Measurements from ENCODE around the gene SRPRA. TPM values are rescaled to one million over a fixed set of nuclear protein-coding genes. Genes with fewer than 3 reads are reported as not detected.
A peak's percentile ranks its signal among the peaks of the same experiment; 100 is the strongest.

Gene SRPRA
- total RNA-seq, 2 donors from 2014 or later, result 106 to 159 TPM

DNA sequence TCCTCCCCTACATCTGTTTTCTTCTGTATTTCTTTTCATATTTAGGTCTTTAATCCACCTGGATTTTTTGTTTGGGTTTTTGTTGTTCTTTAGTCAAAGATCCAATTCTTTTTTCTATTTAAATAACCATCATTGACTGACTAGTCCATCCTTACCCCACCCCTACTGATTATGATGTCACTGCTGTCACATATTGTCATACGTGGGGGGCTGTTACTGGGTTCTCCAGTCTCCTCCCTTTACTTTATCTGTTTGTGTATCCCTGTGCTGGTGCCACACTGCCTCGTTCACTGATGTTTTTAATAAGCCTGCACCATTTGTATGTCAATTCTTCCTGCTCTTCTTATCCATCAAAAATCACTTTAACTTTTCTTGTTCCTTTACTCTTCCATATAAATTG, 28.3 kb upstream of the SRPRA start:
- ATAC-seq (no peak), DNase-seq (ENCODE audit: low spot score in 2 of 2) (no peak)
- Mint-ChIP-seq H3K9me3 (no peaks in the 10 kb centered on the region), H3K36me3 (peaks cover 0 to 6% of the 10 kb centered on the region in 2 donors), H3K27ac (no peak overlapping the region)

DNA sequence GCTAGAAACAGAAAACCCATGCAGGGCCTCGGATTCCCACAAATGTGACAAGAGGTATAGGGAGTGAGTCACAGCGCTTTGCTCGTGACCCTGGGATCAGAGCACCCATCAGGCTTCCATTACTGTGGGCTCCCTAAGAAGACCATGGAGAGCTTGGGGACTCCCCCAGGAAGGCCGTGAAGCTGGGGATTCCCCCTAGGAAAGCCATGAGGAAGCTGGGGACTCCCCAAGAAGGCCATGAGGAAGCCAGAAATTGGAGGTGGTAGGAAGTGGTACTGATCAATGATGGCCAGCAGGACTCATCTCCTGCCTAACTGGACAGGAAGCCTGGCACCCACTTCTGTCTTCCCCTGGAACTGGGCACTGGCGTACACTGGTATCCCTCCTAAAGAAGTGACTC, 25.0 kb upstream of the SRPRA start:
- Mint-ChIP-seq H3K27ac (peak overlapping the region; percentile 28 to 70), H3K36me3 (peaks cover 0 to 6% of the 10 kb centered on the region in 2 donors), H3K9me3 (no peaks in the 10 kb centered on the region)
- ATAC-seq (peak in 1 of 2 donors; percentile 94), DNase-seq (ENCODE audit: low spot score in 2 of 2) (peak in 1 of 2 donors; percentile 61)

DNA sequence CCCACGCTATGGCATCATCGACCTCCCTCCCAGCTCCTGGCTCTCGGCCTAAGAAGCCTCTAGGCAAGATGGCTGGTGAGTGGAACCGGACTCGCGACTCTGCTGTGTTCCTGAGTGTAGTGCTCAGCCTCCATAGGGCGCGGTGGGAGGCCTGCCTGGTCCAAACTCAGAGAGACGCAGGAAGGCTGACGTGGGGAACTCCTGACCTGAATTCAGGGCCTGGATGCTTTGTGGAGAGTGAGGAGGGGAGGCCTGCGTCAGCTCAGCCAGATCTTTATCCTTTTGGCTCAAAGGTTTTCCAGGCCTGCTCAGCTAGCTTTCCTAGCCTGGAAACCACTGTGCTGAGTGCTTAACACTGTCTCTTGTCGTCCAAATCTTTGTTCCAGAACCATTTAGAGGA, 22.2 kb upstream of the SRPRA start:
- Mint-ChIP-seq H3K36me3 (peaks cover 0 to 12% of the 10 kb centered on the region in 2 donors), H3K27ac (no peak overlapping the region), H3K9me3 (no peaks in the 10 kb centered on the region)
- DNase-seq (ENCODE audit: low spot score in 2 of 2), result no peak
- no peak for ATAC-seq

DNA sequence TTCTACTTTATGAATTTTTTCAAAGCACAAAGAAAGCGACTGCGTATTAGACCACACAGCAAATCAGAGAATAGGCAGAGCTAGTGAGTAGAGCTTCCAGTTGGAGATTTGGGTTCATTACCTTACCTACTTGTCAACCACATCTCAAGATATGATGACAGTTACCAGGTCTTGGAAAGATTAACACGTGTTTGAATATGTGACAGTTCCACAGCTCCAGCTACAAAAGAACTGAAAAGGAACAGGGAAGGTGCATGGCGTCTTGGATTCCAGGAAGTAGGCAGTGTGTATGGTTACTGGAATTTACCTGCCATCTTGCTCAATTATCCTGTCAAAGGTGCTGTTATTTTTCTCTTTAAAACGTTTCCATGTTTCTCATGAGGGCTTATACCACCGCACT, 19.5 kb upstream of the SRPRA start:
- Mint-ChIP-seq H3K36me3 (peaks cover 0 to 11% of the 10 kb centered on the region in 2 donors), H3K9me3 (no peaks in the 10 kb centered on the region), H3K27ac (no peak overlapping the region)
- DNase-seq (ENCODE audit: low spot score in 2 of 2) (no peak), ATAC-seq (no peak)

DNA sequence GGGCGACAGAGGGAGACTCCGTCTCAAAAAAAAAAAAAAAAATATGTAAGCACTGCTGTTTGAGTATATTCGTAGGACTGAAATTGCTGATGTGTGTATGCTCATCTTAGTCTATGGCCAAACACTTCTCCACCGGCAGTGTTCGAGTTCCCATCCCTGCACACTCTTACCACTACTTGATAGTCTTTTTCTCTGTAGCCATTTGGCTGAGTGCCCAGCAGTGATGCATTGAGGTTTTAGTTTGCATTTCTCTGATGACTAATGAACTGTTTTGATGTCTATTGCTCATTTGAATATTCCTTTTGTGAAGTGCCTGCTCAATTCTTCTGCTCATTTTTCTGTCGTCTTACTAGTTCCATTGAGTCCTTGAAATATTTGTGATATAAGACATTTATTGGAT, 16.1 kb upstream of the SRPRA start:
- peaks cover 7 to 16% of the 10 kb centered on the region in 2 donors for H3K36me3 Mint-ChIP-seq
- DNase-seq (ENCODE audit: low spot score in 2 of 2) (peak; percentile 72 to 80), ATAC-seq (peak; percentile 50 to 77)
- H3K9me3 Mint-ChIP-seq, result no peaks in the 10 kb centered on the region
- H3K27ac Mint-ChIP-seq, result peak overlapping the region in 1 of 2 donors; percentile 55

DNA sequence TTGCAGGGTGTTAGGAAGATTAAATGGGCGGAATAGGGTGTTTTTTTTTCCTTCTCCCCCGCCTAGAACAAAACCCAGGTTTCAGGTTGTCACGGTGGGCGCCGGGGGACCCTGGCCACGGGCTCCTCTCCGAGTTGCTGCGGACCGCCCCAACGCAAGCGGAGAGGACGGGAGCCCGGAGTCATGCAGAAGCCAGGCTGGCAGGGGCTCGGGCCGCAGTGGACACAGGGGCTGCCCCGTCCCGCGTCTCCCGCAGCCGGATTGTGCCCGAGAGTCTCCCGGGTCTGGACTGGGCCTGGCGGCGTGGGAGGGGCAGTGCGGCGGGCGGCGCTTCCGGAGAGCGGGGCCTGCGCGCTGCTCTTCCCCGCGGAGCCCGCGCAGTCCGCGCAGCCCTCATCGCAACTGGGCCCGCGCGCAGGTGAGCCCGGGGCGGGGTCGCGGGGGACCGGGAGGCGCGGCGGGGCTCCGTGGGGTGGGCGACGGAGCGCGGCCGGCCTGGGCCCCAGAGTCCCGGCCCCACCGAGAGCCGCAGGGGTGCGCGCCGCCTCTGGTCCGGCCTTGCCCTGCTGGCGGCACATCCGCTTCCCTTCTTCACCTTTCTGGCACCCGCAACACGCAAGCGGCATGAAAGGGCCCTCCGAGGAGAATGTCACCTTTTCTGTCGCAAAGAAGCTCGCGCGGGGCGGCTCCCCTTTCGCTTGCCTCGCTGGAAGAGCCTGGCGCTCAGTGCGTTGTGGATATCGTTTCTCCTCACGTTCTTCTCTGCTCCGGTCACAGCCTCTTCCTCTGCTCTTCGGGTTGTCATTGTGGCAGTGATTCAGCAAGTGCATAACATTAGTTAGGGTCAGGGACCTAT, 14.3 kb upstream of the SRPRA start, which contains the start of gene TIRAP:
TIRAP (plus strand) TSS at position 358 of the 856 bp plus-strand sequence. CDS start 7,802 bp downstream, outside the sequence.
- Mint-ChIP-seq H3K27ac (peak within 1 kb of the TSS; percentile 90 to 97), H3K9me3 (no peaks in the 10 kb centered on the region), H3K36me3 (peaks cover 12 to 19% of the 10 kb centered on the region in 2 donors)
- DNase-seq (ENCODE audit: low spot score in 2 of 2) (peak; percentile 58 to 79), ATAC-seq (peak; percentile 64 to 77)

DNA sequence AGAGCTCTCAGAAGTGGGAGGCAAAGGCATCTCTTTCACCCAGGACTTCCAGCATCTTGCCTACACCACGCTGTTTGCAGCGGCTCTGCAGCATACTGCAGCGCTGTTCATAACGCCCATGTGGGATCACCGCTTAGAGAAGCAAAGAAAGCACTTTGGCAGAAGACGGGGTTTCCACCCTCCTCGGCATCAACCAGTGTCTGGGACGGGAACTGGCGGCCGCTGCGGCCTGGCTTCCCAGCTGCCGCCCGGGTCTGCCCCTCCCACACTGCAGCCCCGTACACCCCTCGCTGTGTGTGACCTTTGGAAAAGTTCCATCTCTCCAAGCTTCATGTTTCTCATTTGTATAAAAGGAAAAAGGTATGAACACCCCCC, 13.7 kb upstream of the SRPRA start:
- DNase-seq (ENCODE audit: low spot score in 2 of 2) (peak; percentile 25 to 64), ATAC-seq (peak; percentile 22)
- peaks cover 17% of the 10 kb centered on the region in 2 donors for H3K36me3 Mint-ChIP-seq
- no peaks in the 10 kb centered on the region for H3K9me3 Mint-ChIP-seq
- H3K27ac Mint-ChIP-seq, result peak overlapping the region; percentile 90 to 97

DNA sequence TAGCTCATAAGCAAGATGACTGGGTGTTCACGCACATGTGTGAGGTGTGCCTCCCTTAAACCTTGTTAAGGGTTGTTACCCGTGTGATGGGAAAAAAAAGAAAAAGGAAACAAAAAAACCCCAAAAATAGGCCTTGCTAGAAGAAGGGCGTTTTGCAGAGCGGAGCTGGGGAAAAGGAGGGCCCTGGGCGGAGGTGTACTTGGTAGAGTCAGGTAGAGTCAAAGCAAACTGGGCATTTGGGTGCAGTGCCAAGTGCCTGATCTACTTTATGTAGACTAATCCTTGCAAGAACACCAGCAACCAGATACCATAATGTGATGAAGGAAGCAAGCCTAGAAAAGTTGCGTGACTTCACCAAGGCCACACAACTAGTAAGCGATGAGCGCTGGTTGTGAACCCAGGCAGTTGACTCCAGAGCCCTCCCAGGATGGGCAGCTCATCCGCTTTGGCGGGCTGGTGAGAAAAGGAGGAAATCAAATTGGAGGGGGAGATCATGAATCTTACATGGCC, 13.0 kb upstream of the SRPRA start:
- peaks cover 17 to 18% of the 10 kb centered on the region in 2 donors for H3K36me3 Mint-ChIP-seq
- ATAC-seq, result no peak
- no peaks in the 10 kb centered on the region for H3K9me3 Mint-ChIP-seq
- no peak for DNase-seq (ENCODE audit: low spot score in 2 of 2)
- H3K27ac Mint-ChIP-seq, result peak overlapping the region; percentile 77 to 90

DNA sequence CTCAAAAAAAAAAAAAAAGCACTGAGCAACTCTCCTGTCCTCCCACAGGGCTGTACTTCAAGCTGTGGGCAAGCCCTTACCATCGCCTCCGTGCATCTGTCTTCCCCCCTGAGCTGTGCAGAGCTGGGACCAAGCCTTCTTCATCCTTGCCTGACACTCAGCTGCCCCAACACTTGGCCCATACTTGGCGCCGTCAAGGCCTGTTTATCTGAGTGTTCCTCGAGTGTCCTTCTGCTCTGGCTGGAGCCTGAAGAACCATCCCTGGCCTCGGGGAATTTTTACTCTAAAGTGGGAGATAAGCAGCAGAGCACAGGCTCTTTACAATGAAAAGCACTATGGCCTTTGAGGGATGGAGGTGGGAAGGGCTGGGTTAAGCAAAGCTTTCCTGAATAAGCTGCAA, 12.6 kb upstream of the SRPRA start:
- Mint-ChIP-seq H3K36me3 (peaks cover 17 to 18% of the 10 kb centered on the region in 2 donors), H3K9me3 (no peaks in the 10 kb centered on the region), H3K27ac (peak overlapping the region in 1 of 2 donors; percentile 60)
- ATAC-seq, result no peak
- DNase-seq (ENCODE audit: low spot score in 2 of 2), result no peak

DNA sequence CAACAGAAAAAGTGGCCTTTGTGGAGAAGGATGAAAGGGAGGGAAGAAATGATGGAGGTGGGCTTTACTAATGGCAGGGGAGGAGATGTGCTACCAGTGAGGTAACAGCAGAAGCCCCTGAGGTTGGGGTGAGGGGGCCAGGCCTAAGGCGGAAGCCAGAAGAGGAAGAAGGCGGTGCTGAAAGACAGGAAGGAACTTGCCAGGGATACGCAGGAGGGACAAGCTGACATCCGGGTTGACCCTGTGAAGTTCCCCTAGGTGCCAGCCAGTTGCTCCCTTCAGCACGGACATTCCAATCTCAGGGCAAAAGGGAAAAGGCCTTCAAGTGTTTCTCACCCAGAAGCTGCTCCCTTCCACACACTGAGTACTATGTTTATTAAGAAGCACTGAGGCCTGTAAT, 11.9 kb upstream of the SRPRA start:
- Mint-ChIP-seq H3K36me3 (peaks cover 21 to 23% of the 10 kb centered on the region in 2 donors), H3K27ac (peak overlapping the region; percentile 1 to 31), H3K9me3 (no peaks in the 10 kb centered on the region)
- no peak for DNase-seq (ENCODE audit: low spot score in 2 of 2)
- no peak for ATAC-seq

DNA sequence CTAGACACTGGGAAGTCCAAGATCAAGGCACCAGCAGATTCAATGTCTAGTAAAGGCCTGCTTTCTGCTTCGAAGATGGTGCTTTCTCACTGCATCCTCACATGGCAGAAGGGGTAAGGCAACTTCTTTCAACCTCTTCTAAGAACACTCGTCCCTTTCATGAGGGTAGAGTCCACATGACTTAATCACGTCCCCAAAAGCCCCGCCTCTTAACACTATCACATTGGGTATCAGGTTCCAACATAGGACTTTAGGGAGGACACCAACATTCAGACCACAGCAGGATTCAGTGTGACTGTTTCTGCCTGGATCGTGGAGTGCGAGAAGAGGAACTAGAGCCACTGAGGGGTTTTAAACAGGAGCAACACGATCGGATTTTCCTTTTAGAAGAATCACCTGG, 10.5 kb upstream of the SRPRA start:
- DNase-seq (ENCODE audit: low spot score in 2 of 2) (no peak), ATAC-seq (no peak)
- Mint-ChIP-seq H3K36me3 (peaks cover 27 to 29% of the 10 kb centered on the region in 2 donors), H3K9me3 (no peaks in the 10 kb centered on the region), H3K27ac (no peak overlapping the region)

DNA sequence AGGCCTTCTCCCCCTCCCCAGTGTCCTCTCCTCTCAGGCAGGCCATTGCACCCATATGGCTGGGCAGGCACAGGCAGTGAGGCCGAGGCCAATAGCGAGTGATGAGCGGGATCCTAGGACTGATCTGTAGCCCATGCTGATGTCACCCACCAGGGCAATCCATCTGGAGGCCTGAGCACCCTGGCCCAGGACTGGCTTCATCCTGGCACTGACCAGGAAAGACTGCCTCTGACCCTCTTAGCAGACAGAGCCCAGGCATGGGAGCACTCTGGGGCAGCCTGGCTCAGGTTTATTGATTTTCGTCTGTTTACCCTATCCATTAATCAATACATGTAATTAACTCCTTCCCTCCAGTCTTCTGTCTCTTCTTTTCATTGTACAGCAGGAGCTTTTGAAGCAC, 9.1 kb upstream of the SRPRA start:
- DNase-seq (ENCODE audit: low spot score in 2 of 2), result no peak
- ATAC-seq, result no peak
- H3K9me3 Mint-ChIP-seq, result no peaks in the 10 kb centered on the region
- no peak overlapping the region for H3K27ac Mint-ChIP-seq
- H3K36me3 Mint-ChIP-seq, result peaks cover 26 to 42% of the 10 kb centered on the region in 2 donors

DNA sequence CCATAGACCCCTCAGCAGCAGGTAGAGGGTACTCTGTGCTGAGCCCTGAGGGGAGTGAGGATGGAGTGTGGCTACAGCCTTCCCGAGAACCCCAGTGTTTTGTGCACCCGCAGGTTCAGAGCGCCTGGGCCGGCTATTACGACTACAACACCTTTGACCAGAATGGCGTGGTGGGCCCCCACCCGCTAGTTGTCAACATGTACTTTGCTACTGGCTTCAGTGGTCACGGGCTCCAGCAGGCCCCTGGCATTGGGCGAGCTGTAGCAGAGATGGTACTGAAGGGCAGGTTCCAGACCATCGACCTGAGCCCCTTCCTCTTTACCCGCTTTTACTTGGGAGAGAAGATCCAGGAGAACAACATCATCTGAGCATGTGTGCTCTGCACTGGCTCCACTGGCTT, 8.6 kb upstream of the SRPRA start:
- no peak for ATAC-seq
- no peak overlapping the region for H3K27ac Mint-ChIP-seq
- peaks cover 26 to 41% of the 10 kb centered on the region in 2 donors for H3K36me3 Mint-ChIP-seq
- H3K9me3 Mint-ChIP-seq, result no peaks in the 10 kb centered on the region
- DNase-seq (ENCODE audit: low spot score in 2 of 2), result no peak

DNA sequence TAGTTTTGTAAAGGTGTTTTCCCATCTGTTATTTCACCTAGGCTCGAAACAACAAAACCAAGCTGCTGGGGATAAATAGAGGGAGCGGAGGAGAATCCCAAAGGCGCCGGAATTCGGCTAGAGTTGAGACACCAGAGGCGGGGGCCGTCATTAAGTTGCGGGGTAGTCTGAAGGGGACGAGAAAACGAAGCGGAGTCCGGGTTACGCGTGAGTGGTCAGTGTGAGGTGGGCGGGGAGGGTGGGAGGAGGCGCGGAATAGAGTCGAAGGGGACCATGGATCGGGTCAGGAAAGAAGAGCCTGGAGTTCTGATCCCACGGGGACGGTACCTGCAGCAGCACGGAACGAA, 361 bp downstream of the SRPRA start:
- ATAC-seq (peak in 1 of 2 donors; percentile 2), DNase-seq (ENCODE audit: low spot score in 2 of 2) (no peak)
- H3K36me3 Mint-ChIP-seq, result peaks cover 49 to 52% of the 10 kb centered on the region in 2 donors
- H3K27ac Mint-ChIP-seq, result peak overlapping the region; percentile 98 to 99
- H3K9me3 Mint-ChIP-seq, result no peaks in the 10 kb centered on the region

DNA sequence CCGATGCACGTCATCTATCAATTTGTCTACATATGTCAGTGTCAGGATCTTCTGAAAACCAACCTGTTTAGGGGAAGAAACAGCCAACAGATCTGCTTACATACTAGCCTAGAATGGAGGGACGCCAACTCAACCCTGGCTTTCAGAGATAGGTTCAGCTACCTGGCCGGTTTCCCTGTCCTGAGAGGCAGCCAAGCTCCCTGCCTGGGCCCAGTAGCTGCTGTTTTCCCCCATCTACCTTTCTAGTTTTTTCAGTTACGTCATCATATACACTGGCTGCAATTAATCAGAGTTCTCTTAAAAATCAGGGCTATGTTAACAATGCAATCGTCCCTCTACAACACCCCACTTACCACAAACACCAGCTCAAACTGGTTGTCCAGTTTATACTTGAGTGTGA, 1.0 kb downstream of the SRPRA start:
- no peaks in the 10 kb centered on the region for H3K9me3 Mint-ChIP-seq
- DNase-seq (ENCODE audit: low spot score in 2 of 2) (no peak), ATAC-seq (no peak)
- peak overlapping the region; percentile 98 to 99 for H3K27ac Mint-ChIP-seq
- peaks cover 47 to 52% of the 10 kb centered on the region in 2 donors for H3K36me3 Mint-ChIP-seq

DNA sequence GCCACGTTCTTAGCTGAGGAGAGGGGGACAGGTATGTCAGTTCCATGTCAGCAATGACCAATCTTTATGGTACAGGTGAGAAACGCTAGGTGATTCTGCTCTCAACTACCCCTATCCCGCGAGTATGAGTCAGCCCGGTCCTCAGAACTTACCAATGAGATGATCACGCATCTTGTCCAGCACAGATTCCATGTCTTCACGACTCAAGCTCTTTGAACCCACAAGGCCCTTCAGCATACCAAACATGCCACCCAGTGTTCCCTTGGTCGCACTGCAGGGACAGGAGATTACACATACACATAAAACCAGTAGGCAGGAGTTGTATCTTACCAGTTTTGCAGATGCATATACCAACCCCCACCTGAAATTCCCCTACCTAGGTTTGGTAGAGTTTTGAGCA, 2.9 kb downstream of the SRPRA start:
- DNase-seq (ENCODE audit: low spot score in 2 of 2) (no peak), ATAC-seq (no peak)
- Mint-ChIP-seq H3K9me3 (no peaks in the 10 kb centered on the region), H3K27ac (peak overlapping the region; percentile 94 to 99), H3K36me3 (peaks cover 45 to 52% of the 10 kb centered on the region in 2 donors)

DNA sequence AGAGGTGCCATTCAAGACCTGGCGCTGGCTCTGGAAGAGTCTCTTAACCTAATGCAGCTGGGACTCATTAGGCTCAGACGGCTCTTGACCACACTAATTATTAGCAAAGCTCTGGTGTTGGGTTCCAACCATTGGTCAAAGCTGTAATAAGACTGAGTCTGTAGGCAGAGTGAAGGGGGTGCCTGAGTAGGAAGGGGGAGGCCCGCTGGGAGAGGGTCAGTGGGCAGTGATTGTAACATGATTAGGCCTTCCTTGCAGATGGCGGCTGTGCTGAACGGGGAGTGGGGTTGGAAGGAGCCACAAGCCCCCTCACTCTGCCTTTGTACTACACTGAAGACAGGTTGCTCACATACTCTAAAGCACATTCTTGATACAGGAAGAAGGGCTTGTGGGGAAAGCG, 5.2 kb downstream of the SRPRA start:
- peaks cover 35 to 40% of the 10 kb centered on the region in 2 donors for H3K36me3 Mint-ChIP-seq
- H3K27ac Mint-ChIP-seq, result peak overlapping the region in 1 of 2 donors; percentile 28

DNA sequence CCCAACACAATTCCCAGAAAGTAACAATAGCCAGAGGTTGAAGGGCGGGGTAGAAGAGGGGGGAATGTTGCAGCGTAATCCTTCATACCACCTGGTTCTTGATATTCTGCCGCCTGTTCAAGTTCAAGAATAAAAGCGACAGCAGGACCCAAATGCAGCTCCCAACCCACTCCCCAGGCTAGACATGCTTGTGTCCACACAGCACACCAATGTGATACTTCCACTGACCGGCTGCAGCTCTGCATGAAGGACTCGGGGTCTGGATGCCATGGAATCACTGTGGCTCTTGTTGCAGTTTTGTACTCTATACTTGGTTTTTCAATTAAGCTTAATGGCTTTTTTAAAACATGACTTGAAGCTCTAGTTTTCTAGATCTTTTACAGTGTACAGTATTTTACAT, 6.5 kb downstream of the SRPRA start:
- Mint-ChIP-seq H3K27ac (peak overlapping the region; percentile 34 to 56), H3K36me3 (peaks cover 23 to 30% of the 10 kb centered on the region in 2 donors)
- no peak for ATAC-seq

More for the DNA sequence above, 5.2 kb downstream of the SRPRA start:
- ATAC-seq (no peak), DNase-seq (ENCODE audit: low spot score in 2 of 2) (no peak)
- H3K9me3 Mint-ChIP-seq, result no peaks in the 10 kb centered on the region

More for the DNA sequence above, 6.5 kb downstream of the SRPRA start:
- DNase-seq (ENCODE audit: low spot score in 2 of 2), result no peak
- no peaks in the 10 kb centered on the region for H3K9me3 Mint-ChIP-seq
